ENCODE measurements around the gene ZNF341.
A peak's percentile ranks its signal among the peaks of the same experiment; 100 is the strongest.
"Not testable (repeated sequence)": the region's sequence is repeated elsewhere in the genome, so short reads cannot be mapped to it uniquely, and the experiment has no call there.

Gene ZNF341

DNA sequence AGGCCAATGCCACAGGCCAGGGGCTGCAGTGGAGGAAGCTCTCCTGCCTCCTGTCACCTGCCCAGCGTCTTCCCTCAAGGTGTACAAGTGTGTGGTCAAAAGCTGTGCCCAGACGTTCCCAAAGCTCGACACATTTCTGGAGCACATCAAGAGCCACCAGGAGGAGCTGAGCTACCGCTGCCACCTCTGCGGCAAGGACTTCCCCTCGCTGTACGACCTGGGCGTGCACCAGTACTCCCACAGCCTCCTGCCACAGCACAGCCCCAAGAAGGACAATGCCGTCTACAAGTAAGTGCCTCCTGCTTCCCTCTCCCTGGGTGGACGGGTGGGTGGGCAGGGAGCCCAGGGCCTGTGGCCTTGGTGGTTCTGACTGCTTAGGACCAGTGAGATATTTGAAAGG lies 38.2 kb downstream of the ZNF341 start:
- no peak for DNase-seq (ENCODE audit: low spot score)

DNA sequence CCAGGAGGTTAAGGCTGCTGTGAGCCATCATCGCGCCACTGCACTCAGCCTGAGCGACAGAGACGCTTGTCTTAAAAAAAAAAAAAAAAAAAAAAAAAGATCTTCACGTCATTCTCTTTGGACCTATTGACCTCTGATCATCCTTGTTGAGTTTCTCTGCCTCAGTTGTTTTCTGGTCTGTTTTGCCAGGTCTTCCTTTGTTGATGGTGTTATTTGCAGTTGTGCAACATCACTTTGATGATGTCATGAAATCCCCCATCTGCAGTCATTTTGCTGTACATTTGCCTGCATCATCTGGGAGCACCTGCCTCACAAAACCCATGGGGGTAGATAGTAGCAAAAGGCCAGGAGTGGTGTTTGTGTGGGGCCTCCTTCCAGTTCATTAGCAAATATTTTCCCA lies 40.1 kb downstream of the ZNF341 start:
- DNase-seq (ENCODE audit: low spot score) = no peak

DNA sequence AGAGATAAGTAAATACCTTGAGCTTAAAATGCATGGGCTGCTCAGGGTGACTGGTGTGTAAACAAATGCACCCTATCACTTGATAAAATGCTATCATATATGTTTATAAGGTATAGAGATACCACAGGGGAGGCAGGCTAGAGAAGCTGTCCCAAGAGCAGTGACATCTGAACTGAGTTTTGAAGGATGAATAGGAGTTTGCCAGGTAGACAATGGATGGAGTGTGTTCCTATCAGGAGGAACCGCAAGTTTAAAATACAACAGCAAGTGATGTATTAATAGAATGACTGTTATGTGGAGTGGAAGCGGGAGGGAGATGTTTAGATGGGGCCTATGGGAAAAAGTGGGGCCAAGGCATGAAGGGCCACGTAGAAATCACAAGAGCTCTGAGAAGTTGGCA lies 40.6 kb downstream of the ZNF341 start:
- no peak for DNase-seq (ENCODE audit: low spot score)

DNA sequence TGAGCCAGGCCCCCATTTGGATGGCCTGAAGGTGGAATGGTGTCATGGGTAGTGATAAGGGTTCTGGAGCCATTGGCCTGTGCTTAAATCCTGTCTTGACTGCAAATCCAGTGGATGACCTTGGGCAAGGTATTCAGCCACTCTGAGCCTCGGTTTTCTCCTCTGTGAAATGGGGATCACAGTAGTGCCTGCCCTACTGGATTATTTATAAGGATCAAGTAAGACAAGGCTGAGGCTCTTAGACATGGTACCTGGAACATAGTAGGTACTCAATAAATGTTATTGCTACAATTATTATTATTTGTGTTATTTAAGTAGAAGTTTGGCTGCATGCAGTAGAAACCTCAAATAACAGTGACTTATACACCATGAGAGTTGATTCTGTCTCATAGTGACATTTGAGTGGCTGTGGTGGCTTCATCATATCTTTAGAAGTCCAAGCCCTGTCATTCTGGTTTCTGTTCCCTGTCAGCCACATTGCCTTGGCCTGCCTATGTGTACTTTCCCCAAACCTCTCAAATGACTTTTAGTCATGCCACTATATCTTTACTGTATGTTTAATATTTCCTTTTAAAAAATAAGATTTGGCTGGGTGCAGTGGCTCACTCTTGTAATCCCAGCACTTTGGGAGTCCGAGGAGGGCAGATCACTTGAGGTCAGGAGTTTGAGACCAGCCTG lies 41.8 kb downstream of the ZNF341 start:
- no peak for DNase-seq (ENCODE audit: low spot score)

DNA sequence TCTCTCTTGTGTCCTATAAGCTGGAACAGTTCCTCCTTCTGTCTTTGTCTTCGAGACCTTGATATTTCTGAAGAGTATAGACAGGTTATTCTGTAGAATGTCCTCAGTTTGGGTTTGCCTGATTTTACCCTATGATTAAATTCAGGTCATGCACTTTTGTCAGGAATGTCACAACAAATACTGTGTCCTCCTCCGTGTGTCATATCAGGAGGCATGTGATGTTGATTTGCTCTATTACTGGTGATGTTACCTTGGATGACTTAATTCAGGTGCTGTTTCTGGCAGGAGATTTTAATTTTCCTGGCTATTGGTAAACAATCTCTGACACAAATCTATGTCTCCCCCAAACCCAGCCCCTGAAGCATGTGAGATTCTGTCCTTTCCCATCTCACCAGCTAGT lies 46.0 kb downstream of the ZNF341 start:
- DNase-seq (ENCODE audit: low spot score) = no peak

DNA sequence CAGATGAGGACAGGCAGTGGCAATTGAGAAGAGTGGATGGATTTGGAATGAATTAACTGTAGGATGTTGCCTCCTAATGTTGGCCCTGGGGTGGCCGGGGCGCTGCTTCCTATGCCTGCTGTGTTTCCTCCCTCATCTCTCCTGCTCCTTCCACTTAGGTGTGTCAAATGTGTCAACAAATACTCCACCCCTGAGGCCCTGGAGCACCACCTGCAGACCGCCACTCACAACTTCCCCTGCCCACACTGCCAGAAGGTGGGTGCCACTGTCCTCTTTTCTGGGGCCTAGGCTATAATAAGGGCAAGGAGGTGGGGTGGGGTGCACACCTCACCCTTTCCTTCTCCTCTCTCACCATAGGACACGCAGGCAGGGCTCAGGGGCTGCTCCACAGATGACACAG lies 49.3 kb downstream of the ZNF341 start:
- DNase-seq (ENCODE audit: low spot score) = no peak

DNA sequence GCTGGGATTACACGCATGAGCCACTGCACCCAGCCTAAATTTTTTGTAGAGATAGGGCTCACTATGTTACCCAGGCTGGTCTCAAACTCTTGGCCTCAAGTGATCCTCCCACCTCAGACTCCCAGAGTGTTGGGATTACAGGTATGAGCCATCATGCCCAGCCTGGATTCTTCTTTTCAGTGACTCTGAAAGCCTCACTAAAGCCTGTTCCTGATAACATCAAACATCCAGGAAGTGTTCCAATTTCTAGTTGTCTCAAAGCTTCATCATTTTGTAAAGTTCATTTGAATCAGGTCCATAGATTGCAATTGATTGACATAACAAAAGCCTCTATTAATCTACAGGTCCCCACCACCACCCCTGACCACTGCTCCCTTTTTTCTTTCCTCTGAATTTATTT lies 50.1 kb downstream of the ZNF341 start:
- no peak for DNase-seq (ENCODE audit: low spot score)

DNA sequence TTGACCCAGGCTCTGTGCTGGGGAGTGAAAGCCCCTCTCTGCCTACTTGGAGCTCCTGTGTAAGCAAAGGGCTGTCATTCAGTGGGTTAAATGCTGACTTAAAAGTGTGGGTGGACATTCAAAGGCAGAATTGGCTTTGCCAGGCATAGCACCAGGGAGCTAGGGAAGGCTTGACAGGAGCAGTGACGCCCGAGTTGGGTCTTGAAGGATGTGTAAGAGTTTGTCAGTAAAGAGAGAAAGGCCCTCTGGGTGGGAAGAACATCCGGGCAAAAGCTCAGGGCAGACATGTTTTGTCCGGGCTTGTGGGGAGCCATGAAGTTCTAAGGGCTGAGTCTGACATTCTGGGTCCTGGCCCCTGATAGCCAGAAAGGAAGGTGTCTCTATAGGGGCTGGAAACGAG lies 51.5 kb downstream of the ZNF341 start:
- no peak for DNase-seq (ENCODE audit: low spot score)

DNA sequence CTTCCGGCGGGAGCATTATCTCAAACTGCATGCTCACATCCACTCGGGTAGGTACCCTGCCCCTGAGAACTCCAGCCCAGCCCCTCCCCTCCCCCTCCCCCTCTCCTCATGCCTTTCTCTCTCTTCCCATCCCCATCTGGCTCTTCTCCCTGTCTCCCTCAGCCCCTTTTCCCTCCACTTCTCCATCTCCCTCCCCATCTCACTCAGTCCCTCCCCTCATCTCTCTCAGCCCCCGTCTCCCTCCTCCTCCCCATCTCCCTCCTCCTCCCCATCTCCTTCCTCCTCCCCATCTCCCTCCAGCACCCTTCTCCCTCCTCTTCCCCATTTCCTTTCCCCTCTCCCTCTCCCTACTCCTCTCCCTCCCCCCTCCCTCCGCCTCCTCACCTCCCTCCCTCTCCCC lies 52.0 kb downstream of the ZNF341 start:
- DNase-seq (ENCODE audit: low spot score) = no peak

DNA sequence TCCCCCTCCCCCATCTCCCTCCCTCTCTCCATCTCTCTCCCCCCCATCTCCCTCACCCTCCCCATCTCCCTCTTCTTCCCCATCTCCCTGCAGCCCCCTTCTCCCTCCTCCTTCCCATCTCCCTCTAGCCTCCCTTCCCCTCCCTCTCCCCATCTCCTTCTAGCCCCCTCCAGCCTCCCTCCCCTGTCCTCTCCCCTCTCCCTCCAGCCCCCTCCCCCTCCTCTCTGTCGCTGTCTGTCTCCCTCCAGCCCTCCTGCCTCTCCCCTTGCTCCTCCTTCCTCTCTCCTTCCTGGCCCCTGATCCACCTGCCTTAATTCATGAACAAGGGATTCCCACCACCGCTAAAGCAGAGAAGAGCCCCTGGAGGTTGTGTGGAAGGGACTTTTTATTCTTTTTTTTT lies 52.4 kb downstream of the ZNF341 start:
- no peak for DNase-seq (ENCODE audit: low spot score)

DNA sequence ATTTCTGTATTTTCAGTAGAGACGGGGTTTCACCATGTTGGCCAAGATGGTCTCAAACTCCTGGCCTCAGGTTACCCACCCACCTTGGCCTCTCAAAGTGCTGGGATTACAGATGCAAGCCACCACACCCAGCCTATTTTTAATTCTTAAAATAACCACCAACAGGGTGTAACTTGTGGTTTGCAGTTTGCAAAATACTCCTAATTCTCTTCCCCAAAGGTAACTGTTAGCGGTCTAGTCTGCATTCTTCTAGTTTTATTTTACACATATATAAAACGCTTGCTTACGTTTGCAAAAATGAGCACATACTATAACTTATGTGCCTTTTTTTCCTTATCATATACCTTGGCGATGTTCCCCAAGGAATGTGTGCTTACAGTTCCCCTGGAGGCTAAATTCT lies 53.7 kb downstream of the ZNF341 start:
- DNase-seq (ENCODE audit: low spot score) = no peak

DNA sequence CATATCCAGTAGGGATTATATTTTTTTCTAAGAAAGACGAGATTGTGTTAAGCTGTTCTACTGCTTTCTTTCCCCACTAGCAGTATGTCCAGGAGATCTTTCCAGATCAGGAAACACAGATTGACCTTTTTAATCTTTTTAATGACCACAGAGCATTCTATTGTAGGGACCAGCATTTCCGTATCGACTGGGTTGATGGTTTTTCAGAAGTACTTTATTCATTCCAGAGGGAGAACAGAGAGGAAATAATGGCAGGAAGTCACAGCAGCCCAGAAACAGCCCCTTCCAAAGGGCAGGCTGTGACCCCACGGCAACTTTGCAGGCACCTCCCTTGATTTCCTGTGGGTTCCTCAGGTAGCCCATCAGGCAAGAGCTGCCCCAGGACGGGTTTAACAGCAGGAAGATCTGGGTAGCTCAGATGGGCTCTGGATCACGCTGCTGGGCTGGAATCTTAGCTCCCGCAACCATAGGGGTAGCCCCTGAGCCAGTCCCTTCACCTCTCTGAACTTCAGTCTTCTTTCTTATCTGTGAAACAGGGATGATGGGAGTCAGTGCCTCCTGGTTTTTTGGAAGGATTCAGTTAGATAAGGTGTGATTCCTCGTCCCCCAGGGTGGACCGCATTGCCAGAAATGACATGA lies 55.6 kb downstream of the ZNF341 start:
- DNase-seq (ENCODE audit: low spot score) = no peak

DNA sequence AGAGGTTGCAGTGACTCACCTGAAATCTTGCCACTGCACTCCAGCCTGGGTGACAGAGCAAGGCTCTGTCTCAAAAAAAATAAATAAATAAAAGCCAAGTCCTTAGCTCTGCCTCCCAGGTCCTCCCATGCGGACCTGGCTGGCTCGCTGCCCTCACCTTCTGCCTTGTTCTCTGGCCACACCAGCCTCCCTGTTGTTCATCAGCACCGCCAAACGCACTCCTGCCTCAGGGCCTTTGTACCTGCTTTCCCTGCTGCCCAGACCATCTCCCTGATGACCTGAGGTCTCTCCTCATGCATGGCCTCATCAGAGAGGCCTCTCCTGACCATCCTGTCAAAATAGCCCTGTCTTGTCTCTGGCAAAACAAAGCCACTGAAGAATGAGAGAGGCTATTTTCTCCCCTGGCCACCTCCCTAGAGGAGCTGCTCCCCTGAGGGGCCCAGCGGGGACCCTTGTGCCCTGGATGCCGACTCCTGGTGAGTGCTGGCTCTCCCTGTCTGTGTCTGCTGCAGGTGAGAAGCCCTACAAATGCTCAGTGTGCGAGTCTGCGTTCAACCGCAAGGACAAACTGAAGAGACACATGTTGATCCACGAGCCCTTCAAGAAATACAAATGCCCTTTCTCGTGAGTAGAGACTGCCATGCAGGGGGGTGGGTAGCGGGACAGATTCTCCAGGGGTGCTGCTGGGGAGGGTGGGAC lies 56.7 kb downstream of the ZNF341 start:
- no peak for DNase-seq (ENCODE audit: low spot score)

DNA sequence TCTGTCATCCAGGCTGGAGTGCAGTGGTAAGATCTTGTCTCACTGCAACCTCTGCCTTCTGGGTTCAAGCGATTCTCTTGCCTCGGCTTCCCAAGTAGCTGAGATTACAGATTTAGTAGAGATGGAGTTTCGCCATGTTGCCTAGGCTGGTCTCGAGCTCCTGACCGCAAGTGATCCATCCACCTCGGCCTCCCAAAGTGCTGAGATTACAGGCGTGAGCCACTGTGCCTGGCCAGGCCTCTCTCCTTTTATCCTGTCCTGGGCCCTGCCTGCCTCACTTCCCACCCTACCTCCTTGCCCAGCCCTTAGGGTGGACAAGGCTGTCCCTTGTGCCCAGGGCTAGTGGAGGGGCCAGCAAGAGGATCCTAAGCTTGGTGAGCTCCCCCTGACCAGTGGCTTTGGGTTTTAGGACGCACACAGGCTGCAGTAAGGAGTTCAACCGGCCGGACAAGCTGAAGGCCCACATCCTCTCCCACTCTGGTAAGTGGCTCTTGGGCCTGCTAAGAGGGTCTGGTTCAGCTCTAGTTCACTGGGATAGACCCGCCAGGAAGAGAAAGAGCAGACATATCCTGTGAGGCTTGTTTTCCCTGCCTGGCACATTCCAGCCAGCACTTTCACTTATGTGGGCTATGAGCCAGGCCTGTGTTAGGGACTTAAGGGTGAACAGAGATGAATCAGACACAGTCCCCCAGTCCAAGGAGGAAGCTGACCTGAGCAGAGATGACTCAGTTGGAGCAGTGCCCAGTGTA lies 57.5 kb downstream of the ZNF341 start:
- no peak for DNase-seq (ENCODE audit: low spot score)

DNA sequence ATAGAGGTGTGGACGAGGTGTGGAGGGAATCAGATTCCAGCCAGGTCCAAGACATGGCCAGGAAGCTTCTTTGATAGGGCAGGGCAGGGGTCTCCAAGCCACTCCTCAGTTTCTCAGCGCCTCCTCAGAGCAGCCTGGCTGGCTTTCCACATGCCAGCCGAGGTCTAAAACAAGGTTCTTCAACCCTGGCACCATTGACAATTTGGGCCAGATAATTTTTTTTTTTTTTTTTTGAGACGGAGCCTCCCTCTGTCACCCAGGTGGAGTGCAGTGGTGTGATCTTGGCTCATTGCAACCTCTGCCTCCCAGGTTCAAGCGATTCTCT lies 58.0 kb downstream of the ZNF341 start:
- no peak for DNase-seq (ENCODE audit: low spot score)

DNA sequence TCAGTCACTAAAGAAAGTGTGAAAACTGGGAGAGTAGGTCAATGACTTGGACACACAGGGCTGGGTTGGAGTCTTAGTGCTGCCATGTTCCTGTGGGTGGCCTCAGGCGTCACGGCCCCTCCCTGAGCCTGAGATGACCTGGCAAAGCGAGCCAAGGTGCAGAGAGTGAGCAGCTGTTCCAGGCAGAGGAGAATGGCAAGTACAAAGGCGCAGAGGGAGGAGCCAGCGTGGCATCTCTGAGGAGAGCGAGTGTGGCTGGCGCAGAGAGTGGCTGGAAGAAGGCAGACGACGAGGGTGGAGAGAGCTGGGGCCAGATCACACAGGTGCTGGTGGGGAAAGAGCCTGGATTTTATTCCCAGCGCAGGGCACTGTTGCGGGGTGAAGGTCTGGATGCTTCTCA lies 58.8 kb downstream of the ZNF341 start:
- no peak for DNase-seq (ENCODE audit: low spot score)

DNA sequence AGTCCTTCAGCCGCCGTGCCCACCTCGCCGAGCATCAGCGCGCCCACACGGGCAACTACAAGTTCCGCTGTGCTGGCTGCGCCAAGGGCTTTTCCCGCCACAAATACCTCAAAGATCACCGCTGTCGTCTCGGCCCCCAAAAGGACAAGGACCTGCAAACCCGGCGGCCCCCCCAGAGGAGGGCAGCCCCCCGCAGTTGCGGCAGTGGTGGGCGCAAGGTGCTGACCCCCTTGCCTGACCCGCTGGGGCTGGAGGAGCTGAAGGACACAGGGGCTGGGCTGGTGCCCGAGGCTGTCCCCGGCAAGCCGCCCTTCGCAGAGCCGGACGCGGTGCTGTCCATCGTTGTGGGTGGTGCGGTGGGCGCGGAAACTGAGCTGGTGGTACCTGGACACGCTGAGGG lies 59.2 kb downstream of the ZNF341 start:
- no peak for DNase-seq (ENCODE audit: low spot score)

DNA sequence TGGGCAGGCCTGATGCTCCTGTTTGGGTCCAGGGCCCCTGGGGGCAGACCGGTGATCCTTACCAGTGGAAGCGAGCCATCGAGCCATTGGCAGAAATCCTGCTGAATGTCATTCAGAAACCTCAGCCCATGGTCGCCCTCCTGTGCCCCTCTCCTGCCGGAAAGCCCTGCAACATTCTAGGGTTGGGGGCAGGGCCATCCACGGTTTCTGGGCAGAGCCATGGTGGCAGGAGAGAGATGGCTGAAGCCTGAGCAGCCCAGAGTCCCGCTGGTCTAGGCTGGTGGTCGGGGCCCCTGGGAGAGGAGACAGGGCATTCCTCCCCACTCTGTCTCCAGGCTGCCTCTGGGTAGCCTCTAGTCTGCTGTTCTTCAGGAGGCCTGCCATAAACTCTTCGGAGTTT lies 59.7 kb downstream of the ZNF341 start:
- no peak for DNase-seq (ENCODE audit: low spot score)

DNA sequence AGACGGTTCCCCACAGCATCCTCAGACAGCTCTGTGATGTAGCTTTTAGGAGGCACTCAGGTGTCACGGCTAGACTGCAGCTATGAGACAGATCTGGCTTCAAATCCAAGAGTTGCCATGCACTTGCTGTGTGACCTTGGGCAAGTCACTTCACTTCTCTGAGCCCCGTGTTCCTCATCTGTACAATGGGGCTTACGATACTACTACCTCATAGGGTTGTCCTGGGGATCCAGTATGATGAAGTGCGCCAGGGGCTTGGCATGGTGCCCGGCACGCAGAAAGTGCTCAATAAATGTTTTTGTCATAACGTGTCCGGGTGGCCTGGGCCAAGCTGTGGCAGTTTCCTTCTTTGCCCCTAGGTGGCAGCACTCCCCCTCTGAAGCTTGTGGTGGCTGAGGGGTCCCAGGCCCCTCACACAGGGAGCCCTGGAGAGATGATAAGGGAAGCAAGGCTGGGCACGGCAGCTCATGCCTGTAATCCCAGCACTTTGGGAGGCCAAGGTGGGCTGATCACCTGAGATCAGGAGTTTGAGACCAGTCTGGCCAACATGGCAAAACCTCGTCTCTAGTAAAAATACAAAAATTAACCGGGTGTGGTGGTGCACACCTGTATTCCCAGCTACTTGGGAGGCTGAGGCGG lies 60.3 kb downstream of the ZNF341 start:
- peak; percentile 59 for DNase-seq (ENCODE audit: low spot score)

DNA sequence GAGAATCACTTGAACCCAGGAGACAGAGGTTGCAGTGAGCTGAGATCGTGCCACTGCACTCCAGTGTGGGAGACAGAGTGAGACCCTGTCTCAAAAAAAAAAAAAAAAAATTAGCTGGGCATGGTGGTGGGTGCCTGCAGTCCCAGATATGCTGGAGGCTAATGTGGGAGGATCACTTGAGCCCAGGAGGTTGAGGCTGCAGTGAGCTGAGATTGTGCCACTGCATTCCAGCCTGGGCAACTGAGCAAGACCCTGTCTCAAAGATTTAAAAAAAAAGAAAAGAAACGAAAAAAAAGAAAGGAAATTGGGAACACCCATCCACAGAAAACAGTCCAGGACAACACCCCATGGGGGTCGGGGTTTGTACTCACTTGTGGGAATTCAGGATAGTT lies 60.8 kb downstream of the ZNF341 start:
- not testable (repeated sequence) for DNase-seq (ENCODE audit: low spot score)

DNA sequence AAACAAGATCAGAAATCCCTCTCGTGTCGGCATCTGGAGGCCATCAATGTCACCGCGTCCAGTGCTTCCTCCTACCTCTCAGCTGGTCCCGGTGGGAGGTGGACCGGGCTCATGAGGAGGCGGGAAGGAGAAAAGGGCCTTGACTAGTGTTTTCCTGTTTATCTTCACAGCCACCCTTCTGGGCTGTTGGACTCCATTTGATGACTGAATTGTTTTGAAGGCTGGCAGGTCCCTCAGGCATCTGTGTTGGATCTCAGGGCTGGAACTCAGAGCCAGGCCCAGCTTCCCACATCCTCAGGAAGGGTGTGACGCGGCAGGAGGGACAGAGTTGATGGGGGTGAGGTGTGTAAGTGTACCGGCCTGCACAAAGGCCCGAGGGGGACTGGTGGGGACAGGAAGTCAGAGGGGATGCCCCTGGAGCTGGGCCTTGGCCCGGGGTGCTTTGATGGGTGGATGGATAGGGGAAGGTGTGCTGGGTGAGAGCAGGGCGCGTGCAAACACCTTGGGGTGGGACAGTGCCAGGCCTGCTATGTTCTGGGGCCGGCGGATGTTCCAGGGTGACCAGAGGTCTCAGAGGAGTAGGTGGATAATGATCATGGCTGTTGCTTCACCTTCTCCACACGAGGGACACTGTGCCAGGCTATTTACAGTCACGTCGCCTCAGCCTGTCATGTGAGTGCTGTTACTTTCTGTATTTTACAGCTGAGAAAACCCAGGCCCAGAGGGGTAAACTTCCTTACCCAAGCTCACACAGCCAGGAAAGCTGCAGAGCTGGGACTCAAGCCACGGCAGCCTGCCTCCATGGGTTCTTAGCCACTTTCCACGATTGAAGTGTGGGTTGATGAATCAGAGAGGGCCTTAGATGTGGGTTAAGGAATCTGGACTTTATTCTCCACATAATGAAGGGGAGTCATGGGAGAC lies 61.5 kb downstream of the ZNF341 start:
- no peak for DNase-seq (ENCODE audit: low spot score)

Data from hematopoietic multipotent progenitor cell treated with erythropoietin and hydrocortisone succinate and interleukin-3 and kit ligand, for 17 days (in vitro differentiated cells).